HEK293 (cell line): ENCODE results near the gene SAMD4A.

ENCODE experiments used
- BCL11B ChIP-seq: fragments of 450-650 bp; formaldehyde crosslinking; IDR thresholded peaks from 2 replicates; pipeline ENCODE4 v1.5.1; 2016; ENCODE audit warnings: low read depth, missing biosample characterization, missing genetic modification characterization
- EGR2 ChIP-seq: fragments of 450-650 bp; formaldehyde crosslinking; IDR thresholded peaks from 2 replicates; pipeline ENCODE4 v1.5.1; 2016; ENCODE audit warnings: low read depth, missing biosample characterization, missing genetic modification characterization
- HOXA7 ChIP-seq: sonication (generic); formaldehyde crosslinking; IDR thresholded peaks from 2 replicates; pipeline ENCODE4 v1.8.1; 2022; ENCODE audit warnings: missing genetic modification reagents, borderline replicate concordance
- HOXC10 ChIP-seq: sonication (generic); formaldehyde crosslinking; IDR thresholded peaks from 2 replicates; pipeline ENCODE4 v1.8.1; 2023; ENCODE audit warnings: mild to moderate bottlenecking, missing genetic modification reagents
- RBAK ChIP-seq: fragments of 450-650 bp; formaldehyde crosslinking; IDR thresholded peaks from 2 replicates; pipeline ENCODE4 v1.5.1; 2016; ENCODE audit warnings: missing biosample characterization, missing genetic modification characterization
- REPIN1 ChIP-seq: fragments of 450-650 bp; formaldehyde crosslinking; IDR thresholded peaks from 2 replicates; pipeline ENCODE4 v1.5.1; 2017; ENCODE audit warnings: missing biosample characterization, missing genetic modification characterization, low read depth
- SALL2 ChIP-seq: fragments of 450-650 bp; formaldehyde crosslinking; IDR thresholded peaks from 2 replicates; pipeline ENCODE4 v1.5.0; 2017; ENCODE audit warnings: missing biosample characterization, mild to moderate bottlenecking, missing genetic modification characterization, borderline replicate concordance
- YY1 ChIP-seq: fragments of 450-650 bp; formaldehyde crosslinking; IDR thresholded peaks from 2 replicates; pipeline ENCODE4 v1.5.1; 2018; ENCODE audit warnings: missing biosample characterization, missing genetic modification characterization
- YY2 ChIP-seq: fragments of 450-650 bp; formaldehyde crosslinking; IDR thresholded peaks from 2 replicates; pipeline ENCODE4 v1.5.1; 2016; ENCODE audit warnings: missing biosample characterization, missing genetic modification characterization
- ZBTB11 ChIP-seq: fragments of 450-650 bp; formaldehyde crosslinking; conservative IDR thresholded peaks from 2 replicates; pipeline ENCODE4 v1.5.1; 2016; ENCODE audit warnings: low read depth, missing biosample characterization, missing genetic modification characterization
- ZBTB7A ChIP-seq: fragments of 450-650 bp; formaldehyde crosslinking; IDR thresholded peaks from 2 replicates; pipeline ENCODE4 v1.5.1; 2016; ENCODE audit warnings: low read depth, missing biosample characterization, missing genetic modification characterization
- ZNF114 ChIP-seq: fragments of 450-650 bp; formaldehyde crosslinking; IDR thresholded peaks from 2 replicates; pipeline ENCODE4 v1.5.0; 2017; ENCODE audit warnings: missing biosample characterization, missing genetic modification characterization
- ZNF121 ChIP-seq: fragments of 450-650 bp; formaldehyde crosslinking; IDR thresholded peaks from 2 replicates; pipeline ENCODE4 v1.5.1; 2016; ENCODE audit warnings: missing biosample characterization, missing genetic modification characterization
- ZNF132 ChIP-seq: fragments of 450-650 bp; formaldehyde crosslinking; IDR thresholded peaks from 2 replicates; pipeline ENCODE4 v1.5.1; 2017; ENCODE audit warnings: missing biosample characterization, missing genetic modification characterization, borderline replicate concordance
- ZNF138 ChIP-seq: fragments of 450-650 bp; formaldehyde crosslinking; IDR thresholded peaks from 2 replicates; pipeline ENCODE4 v1.5.1; 2016; ENCODE audit warnings: missing biosample characterization, missing genetic modification characterization, borderline replicate concordance
- ZNF169 ChIP-seq: fragments of 450-650 bp; formaldehyde crosslinking; IDR thresholded peaks from 2 replicates; pipeline ENCODE4 v1.5.1; 2016; ENCODE audit warnings: missing biosample characterization, missing genetic modification characterization
- ZNF23 ChIP-seq: fragments of 450-650 bp; formaldehyde crosslinking; IDR thresholded peaks from 2 replicates; pipeline ENCODE4 v1.5.1; 2016; ENCODE audit warnings: missing biosample characterization, missing genetic modification characterization, borderline replicate concordance
- ZNF266 ChIP-seq: fragments of 450-650 bp; formaldehyde crosslinking; IDR thresholded peaks from 2 replicates; pipeline ENCODE4 v1.5.1; 2016; ENCODE audit warnings: missing biosample characterization, missing genetic modification characterization, low read depth
- ZNF350 ChIP-seq: fragments of 450-650 bp; formaldehyde crosslinking; IDR thresholded peaks from 2 replicates; pipeline ENCODE4 v1.5.0; 2017; ENCODE audit warnings: missing biosample characterization, mild to moderate bottlenecking, missing genetic modification characterization
- ZNF433 ChIP-seq: fragments of 450-650 bp; formaldehyde crosslinking; IDR thresholded peaks from 2 replicates; pipeline ENCODE4 v1.5.1; 2016; ENCODE audit warnings: missing biosample characterization, missing genetic modification characterization, low read depth
- ZNF473 ChIP-seq: fragments of 450-650 bp; formaldehyde crosslinking; IDR thresholded peaks from 2 replicates; pipeline ENCODE4 v1.5.1; 2017; ENCODE audit warnings: missing biosample characterization, missing genetic modification characterization
- ZNF514 ChIP-seq: fragments of 450-650 bp; formaldehyde crosslinking; IDR thresholded peaks from 2 replicates; pipeline ENCODE4 v1.5.1; 2016; ENCODE audit warnings: missing biosample characterization, missing genetic modification characterization
- ZNF521 ChIP-seq: fragments of 450-650 bp; formaldehyde crosslinking; IDR thresholded peaks from 2 replicates; pipeline ENCODE4 v1.5.1; 2017; ENCODE audit warnings: missing biosample characterization, mild to moderate bottlenecking, missing genetic modification characterization
- ZNF548 ChIP-seq: fragments of 450-650 bp; formaldehyde crosslinking; IDR thresholded peaks from 2 replicates; pipeline ENCODE4 v1.5.1; 2016; ENCODE audit warnings: missing biosample characterization, missing genetic modification characterization
- ZNF596 ChIP-seq: fragments of 450-650 bp; IDR thresholded peaks from 2 replicates; pipeline ENCODE4 v1.5.0; 2018; ENCODE audit warnings: missing biosample characterization, mild to moderate bottlenecking, missing genetic modification characterization, moderate library complexity
- ZNF658 ChIP-seq: fragments of 450-650 bp; formaldehyde crosslinking; IDR thresholded peaks from 2 replicates; pipeline ENCODE4; 2016; ENCODE audit warnings: missing biosample characterization, missing genetic modification characterization
- ZNF785 ChIP-seq: fragments of 450-650 bp; formaldehyde crosslinking; IDR thresholded peaks from 2 replicates; pipeline ENCODE4 v1.5.1; 2016; ENCODE audit warnings: missing biosample characterization, missing genetic modification characterization
- ZNF837 ChIP-seq: fragments of 450-650 bp; formaldehyde crosslinking; IDR thresholded peaks from 2 replicates; pipeline ENCODE4 v1.5.1; 2016; ENCODE audit warnings: missing biosample characterization, missing genetic modification characterization
- ZXDB ChIP-seq: fragments of 450-650 bp; formaldehyde crosslinking; IDR thresholded peaks from 2 replicates; pipeline ENCODE4 v1.5.1; 2016; ENCODE audit warnings: missing biosample characterization, missing genetic modification characterization
- TF ChIP-seq, protein P1 (sequence below): fragments of 450-650 bp; formaldehyde crosslinking; IDR thresholded peaks from 2 replicates; pipeline ENCODE4 v1.5.1; 2016; ENCODE audit warnings: missing biosample characterization, missing genetic modification characterization, borderline replicate concordance
- TF ChIP-seq, protein P2 (sequence below): fragments of 450-650 bp; formaldehyde crosslinking; IDR thresholded peaks from 2 replicates; pipeline ENCODE4 v1.5.1; 2017; ENCODE audit warnings: missing biosample characterization, missing genetic modification characterization

Gene SAMD4A

DNA sequence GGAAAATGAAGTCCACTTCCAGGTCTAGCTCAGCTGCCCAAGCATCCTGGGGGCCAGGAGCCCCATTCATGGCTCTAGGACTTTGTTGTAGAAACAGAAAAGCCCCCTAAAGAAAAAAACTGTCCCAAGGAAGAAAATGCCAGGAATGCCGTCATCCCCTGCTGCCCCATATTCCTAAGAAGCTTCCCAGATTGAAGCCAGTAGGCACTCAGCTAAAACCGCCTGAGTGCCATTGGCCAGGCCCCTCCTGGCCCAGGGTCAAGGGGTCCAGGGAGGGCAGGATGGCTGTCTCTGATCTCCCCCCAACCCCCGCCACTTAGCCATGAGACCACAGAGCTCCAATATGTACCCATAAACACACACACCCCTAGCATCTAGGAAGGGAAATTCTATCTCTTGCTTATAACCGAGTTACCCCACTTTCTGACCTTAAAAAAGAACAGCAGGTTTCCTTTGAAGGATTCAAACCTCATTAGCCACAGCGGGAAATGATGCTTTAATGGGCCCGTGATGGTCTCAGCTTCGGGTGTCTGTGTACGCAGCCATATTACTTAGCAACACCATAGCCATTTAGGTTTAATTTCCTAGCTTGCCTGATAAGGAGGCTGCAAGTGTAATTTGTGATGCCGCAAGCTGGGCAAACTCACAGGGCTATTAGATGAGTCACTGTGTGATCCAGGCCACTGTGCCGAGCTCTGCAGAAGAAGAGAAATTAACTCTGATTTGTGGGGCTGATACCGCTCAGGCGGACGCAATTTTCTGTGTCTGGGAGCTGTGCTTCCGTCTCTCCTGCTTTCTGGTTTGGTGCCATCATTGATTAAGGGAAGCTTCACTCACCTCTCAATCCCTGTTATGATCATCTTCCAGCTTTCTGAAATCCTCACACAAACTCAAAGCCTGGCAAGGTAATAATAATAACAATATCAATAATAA lies 251.5 kb downstream of the SAMD4A start (continued):
- TF ChIP-seq YY1 (tag by site-specific recombination) (no peak), ZNF132 (tag by site-specific recombination) (no peak), YY2 (tag by site-specific recombination) (no peak), ZNF785 (tag by site-specific recombination) (no peak), SALL2 (no peak), ZNF548 (tag by site-specific recombination) (no peak), ZNF169 (tag by site-specific recombination) (no peak), ZNF596 (no peak), ZNF350 (tag by site-specific recombination) (no peak), ZNF138 (tag by site-specific recombination) (no peak), ZNF114 (tag by site-specific recombination) (no peak), RBAK (tag by site-specific recombination) (no peak), ZNF514 (tag by site-specific recombination) (no peak), ZNF121 (tag by site-specific recombination) (no peak), ZNF658 (no peak), ZBTB11 (tag by site-specific recombination) (no peak), REPIN1 (tag by site-specific recombination) (peak; percentile 99), ZXDB (peak; percentile 48; the same call in 1 of the 2 replicates), ZNF521 (no peak), BCL11B (no peak), HOXC10 (CRISPR knock-in tag) (no peak), ZNF837 (tag by site-specific recombination) (no peak), ZNF473 (no peak), ZBTB7A (no peak), ZNF433 (no peak), ZNF23 (tag by site-specific recombination) (no peak), EGR2 (no peak), ZNF266 (tag by site-specific recombination) (no peak), HOXA7 (CRISPR knock-in tag) (no peak)
- TF ChIP-seq, protein P1, sequence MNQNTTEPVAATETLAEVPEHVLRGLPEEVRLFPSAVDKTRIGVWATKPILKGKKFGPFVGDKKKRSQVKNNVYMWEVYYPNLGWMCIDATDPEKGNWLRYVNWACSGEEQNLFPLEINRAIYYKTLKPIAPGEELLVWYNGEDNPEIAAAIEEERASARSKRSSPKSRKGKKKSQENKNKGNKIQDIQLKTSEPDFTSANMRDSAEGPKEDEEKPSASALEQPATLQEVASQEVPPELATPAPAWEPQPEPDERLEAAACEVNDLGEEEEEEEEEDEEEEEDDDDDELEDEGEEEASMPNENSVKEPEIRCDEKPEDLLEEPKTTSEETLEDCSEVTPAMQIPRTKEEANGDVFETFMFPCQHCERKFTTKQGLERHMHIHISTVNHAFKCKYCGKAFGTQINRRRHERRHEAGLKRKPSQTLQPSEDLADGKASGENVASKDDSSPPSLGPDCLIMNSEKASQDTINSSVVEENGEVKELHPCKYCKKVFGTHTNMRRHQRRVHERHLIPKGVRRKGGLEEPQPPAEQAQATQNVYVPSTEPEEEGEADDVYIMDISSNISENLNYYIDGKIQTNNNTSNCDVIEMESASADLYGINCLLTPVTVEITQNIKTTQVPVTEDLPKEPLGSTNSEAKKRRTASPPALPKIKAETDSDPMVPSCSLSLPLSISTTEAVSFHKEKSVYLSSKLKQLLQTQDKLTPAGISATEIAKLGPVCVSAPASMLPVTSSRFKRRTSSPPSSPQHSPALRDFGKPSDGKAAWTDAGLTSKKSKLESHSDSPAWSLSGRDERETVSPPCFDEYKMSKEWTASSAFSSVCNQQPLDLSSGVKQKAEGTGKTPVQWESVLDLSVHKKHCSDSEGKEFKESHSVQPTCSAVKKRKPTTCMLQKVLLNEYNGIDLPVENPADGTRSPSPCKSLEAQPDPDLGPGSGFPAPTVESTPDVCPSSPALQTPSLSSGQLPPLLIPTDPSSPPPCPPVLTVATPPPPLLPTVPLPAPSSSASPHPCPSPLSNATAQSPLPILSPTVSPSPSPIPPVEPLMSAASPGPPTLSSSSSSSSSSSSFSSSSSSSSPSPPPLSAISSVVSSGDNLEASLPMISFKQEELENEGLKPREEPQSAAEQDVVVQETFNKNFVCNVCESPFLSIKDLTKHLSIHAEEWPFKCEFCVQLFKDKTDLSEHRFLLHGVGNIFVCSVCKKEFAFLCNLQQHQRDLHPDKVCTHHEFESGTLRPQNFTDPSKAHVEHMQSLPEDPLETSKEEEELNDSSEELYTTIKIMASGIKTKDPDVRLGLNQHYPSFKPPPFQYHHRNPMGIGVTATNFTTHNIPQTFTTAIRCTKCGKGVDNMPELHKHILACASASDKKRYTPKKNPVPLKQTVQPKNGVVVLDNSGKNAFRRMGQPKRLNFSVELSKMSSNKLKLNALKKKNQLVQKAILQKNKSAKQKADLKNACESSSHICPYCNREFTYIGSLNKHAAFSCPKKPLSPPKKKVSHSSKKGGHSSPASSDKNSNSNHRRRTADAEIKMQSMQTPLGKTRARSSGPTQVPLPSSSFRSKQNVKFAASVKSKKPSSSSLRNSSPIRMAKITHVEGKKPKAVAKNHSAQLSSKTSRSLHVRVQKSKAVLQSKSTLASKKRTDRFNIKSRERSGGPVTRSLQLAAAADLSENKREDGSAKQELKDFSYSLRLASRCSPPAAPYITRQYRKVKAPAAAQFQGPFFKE (tag by site-specific recombination), result no peak
- TF ChIP-seq, protein P2, sequence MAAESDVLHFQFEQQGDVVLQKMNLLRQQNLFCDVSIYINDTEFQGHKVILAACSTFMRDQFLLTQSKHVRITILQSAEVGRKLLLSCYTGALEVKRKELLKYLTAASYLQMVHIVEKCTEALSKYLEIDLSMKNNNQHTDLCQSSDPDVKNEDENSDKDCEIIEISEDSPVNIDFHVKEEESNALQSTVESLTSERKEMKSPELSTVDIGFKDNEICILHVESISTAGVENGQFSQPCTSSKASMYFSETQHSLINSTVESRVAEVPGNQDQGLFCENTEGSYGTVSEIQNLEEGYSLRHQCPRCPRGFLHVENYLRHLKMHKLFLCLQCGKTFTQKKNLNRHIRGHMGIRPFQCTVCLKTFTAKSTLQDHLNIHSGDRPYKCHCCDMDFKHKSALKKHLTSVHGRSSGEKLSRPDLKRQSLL, result no peak
